Caco-2 (cell line): ENCODE measurements around the gene SLC27A3. TPM values are rescaled to one million over a fixed set of nuclear protein-coding genes. Genes with fewer than 3 reads are reported as not detected.
"Not testable (repeated sequence)": the region's sequence is repeated elsewhere in the genome, so short reads cannot be mapped to it uniquely, and the experiment has no call there.

Experiments used
- BruUV-seq: library from RNA; stranded (reverse); fragments of 400-500 nt; replicated peaks from 2 replicates; lab custom pipeline; 2021; lab: Mats Ljungman, UMichigan
- CTCF ChIA-PET: fragments of 300-600 bp; sonication (Branson Sonifier 250); formaldehyde crosslinking; loops from one replicate; lab custom pipeline; 2022; ENCODE audit warnings: antibody characterized with exemption; lab: Charles Lee
- POLR2A ChIA-PET: fragments of 300-600 bp; sonication (Branson Sonifier 250); formaldehyde crosslinking; loops from one replicate; lab custom pipeline; 2022; ENCODE audit warnings: antibody characterized with exemption; lab: Charles Lee
- DNase-seq, 2 experiments: peaks; one replicate each; pipeline versions ENCODE4 v3.0.0 to v3.0.0-alpha.2; 2020 to 2022
- H3K27me3 ChIP-seq: replicated peaks from 2 replicates; pipeline ENCODE4 v1.6.0; 2011; ENCODE audit warnings: low read length; ENCODE audit not compliant: control insufficient read depth, insufficient read depth
- H3K36me3 ChIP-seq: 2 replicates; pipeline ENCODE4 v1.5.1; 2011; ENCODE audit warnings: low read length; ENCODE audit not compliant: control insufficient read depth, insufficient read depth
- H3K4me1 ChIP-seq: fragments of 250-450 bp; sonication (Bioruptor Pico); 2 replicates; pipeline ENCODE4 v1.5.1; 2020; ENCODE audit warnings: mild to moderate bottlenecking
- H3K4me3 ChIP-seq: 2 replicates; pipeline ENCODE4 v1.5.1; 2011; ENCODE audit warnings: low read depth, mild to moderate bottlenecking, control low read depth, low read length
- H3K9me3 ChIP-seq: fragments of 250-450 bp; sonication (Bioruptor Pico); 2 replicates; pipeline ENCODE4 v1.5.1; 2020; ENCODE audit warnings: mild to moderate bottlenecking, moderate library complexity
- H3K27ac Mint-ChIP-seq: one replicate; pipeline ENCODE4 v1.8.0; 2022; ENCODE audit warnings: mixed read lengths; ENCODE audit not compliant: unreplicated experiment
- H3K27me3 Mint-ChIP-seq: one replicate; pipeline ENCODE4 v1.8.0; 2022; ENCODE audit warnings: mixed read lengths; ENCODE audit not compliant: insufficient read depth, unreplicated experiment
- H3K36me3 Mint-ChIP-seq: one replicate; pipeline ENCODE4 v1.8.0; 2022; ENCODE audit warnings: mild to moderate bottlenecking, mixed read lengths; ENCODE audit not compliant: insufficient read depth, unreplicated experiment
- H3K4me1 Mint-ChIP-seq: one replicate; pipeline ENCODE4 v1.8.0; 2022; ENCODE audit warnings: low read depth, mixed read lengths; ENCODE audit not compliant: unreplicated experiment
- H3K4me3 Mint-ChIP-seq: one replicate; pipeline ENCODE4 v1.8.0; 2022; ENCODE audit warnings: mild to moderate bottlenecking, moderate library complexity, mixed read lengths; ENCODE audit not compliant: unreplicated experiment
- H3K9me3 Mint-ChIP-seq: one replicate; pipeline ENCODE4 v1.8.0; 2022; ENCODE audit warnings: mixed read lengths; ENCODE audit not compliant: unreplicated experiment
- CTCF ChIP-seq, 2 experiments: fragments of 200-600 bp in 1 of 2; IDR thresholded peaks; 1 replicate in 1 of 2; 2 replicates in 1 of 2; pipeline versions ENCODE4 v1.5.1 to v1.8.0; 2011 to 2022; ENCODE audit warnings: antibody characterized with exemption in 1 of 2, control low read depth in 1 of 2, inconsistent platforms in 1 of 2, low read depth in 1 of 2, low read length in 1 of 2, mild to moderate bottlenecking in 1 of 2, moderate library complexity in 1 of 2; ENCODE audit not compliant: insufficient read depth in 1 of 2, severe bottlenecking in 1 of 2, unreplicated experiment in 1 of 2
- intact Hi-C: fragments of 100-400 bp; cut with micrococcal nuclease; formaldehyde crosslinking; loops from one replicate; pipeline ENCODE4 v1.10.0; 2022; ENCODE audit not compliant: unreplicated experiment
- total RNA-seq: library from RNA; stranded (reverse); gene quantifications from 2 replicates; pipeline ENCODE4 v1.2.3, GENCODE V29; 2022

Gene SLC27A3
- total RNA-seq, 1 experiment from 2014 or later = 22.8 TPM

- Mint-ChIP-seq H3K27ac (no peak overlapping the region), H3K36me3 (peaks cover 47% of the 10 kb centered on the region), H3K4me1 (peaks cover 23% of the 10 kb centered on the region), H3K4me3 (no peak overlapping the region), H3K9me3 (no peaks in the 10 kb centered on the region), H3K27me3 (no peaks in the 10 kb centered on the region)
- no TSS peak for BruUV-seq
- H3K9me3 ChIP-seq = no peaks in the 10 kb centered on the region
- no peak for TF ChIP-seq CTCF (IDR thresholded peaks at IDR 0.05; ENCODE audit: insufficient read depth in 1 of 2, low read depth in 1 of 2, low read length in 1 of 2, severe bottlenecking in 1 of 2, unreplicated experiment in 1 of 2)
- no peak overlapping the region for H3K4me3 ChIP-seq
- intact Hi-C loops = no loop called here
- DNase-seq = no peak
- ChIA-PET POLR2A (no interaction called here), CTCF (no interaction called here)
- H3K27me3 ChIP-seq = no peaks in the 10 kb centered on the region
- peaks cover 1% of the 10 kb centered on the region for H3K36me3 ChIP-seq
- H3K4me1 ChIP-seq = peaks cover 16% of the 10 kb centered on the region
These were observed 10.9 kb upstream of the SLC27A3 start for GRCh38 chr1:153764310-153764709.

- H3K4me1 Mint-ChIP-seq = peaks cover 32% of the 10 kb centered on the region
- H3K9me3 ChIP-seq, H3K27me3 ChIP-seq, H3K27me3 Mint-ChIP-seq, H3K9me3 Mint-ChIP-seq, H3K4me3 ChIP-seq, H3K27ac Mint-ChIP-seq, intact Hi-C loops, H3K36me3 ChIP-seq, H3K4me3 Mint-ChIP-seq, BruUV-seq, DNase-seq: not testable (repeated sequence)
- ChIA-PET POLR2A (interaction anchor here (0.6 to 0.7 kb wide), 2 partner anchors 132 to 180 kb away, joined by 6 to 8 read pairs; partner anchors contain the start of gene DENND4B), CTCF (interaction anchor here (0.8 kb wide), 1 partner anchor 39 kb away, joined by 3 read pairs; the partner anchor contains the start of gene INTS3)
- H3K4me1 ChIP-seq = peaks cover 19% of the 10 kb centered on the region
- H3K36me3 Mint-ChIP-seq = peaks cover 40% of the 10 kb centered on the region
These were observed 8.5 kb upstream of the SLC27A3 start for GRCh38 chr1:153766663-153767062.

GRCh38 chr1:153767519-153767918, 7.7 kb upstream of the SLC27A3 start:
- Mint-ChIP-seq H3K9me3 (no peaks in the 10 kb centered on the region), H3K4me3 (peak overlapping the region; percentile 3), H3K27ac (peak overlapping the region; percentile 52), H3K36me3 (peaks cover 40% of the 10 kb centered on the region), H3K27me3 (no peaks in the 10 kb centered on the region), H3K4me1 (peaks cover 32% of the 10 kb centered on the region)
- H3K4me1 ChIP-seq = peaks cover 19% of the 10 kb centered on the region
- no TSS peak for BruUV-seq
- H3K4me3 ChIP-seq = no peak overlapping the region
- H3K27me3 ChIP-seq = no peaks in the 10 kb centered on the region
- H3K9me3 ChIP-seq = no peaks in the 10 kb centered on the region
- intact Hi-C loops = no loop called here
- peaks cover 2% of the 10 kb centered on the region for H3K36me3 ChIP-seq
- ChIA-PET CTCF (interaction anchor here (0.8 kb wide), 1 partner anchor 40 kb away, joined by 3 read pairs; the partner anchor contains the start of gene INTS3), POLR2A (no interaction called here)
- no peak for DNase-seq
- no peak for TF ChIP-seq CTCF (IDR thresholded peaks at IDR 0.05; ENCODE audit: insufficient read depth in 1 of 2, low read depth in 1 of 2, low read length in 1 of 2, severe bottlenecking in 1 of 2, unreplicated experiment in 1 of 2)
